HG02798 (cell line): ENCODE data around the gene NME2.

Experiments
- ATAC-seq: cut with Tn5 transposase; IDR thresholded peaks from one replicate; pipeline ENCODE4 v1.9.1; 2021; ENCODE audit warnings: mild to moderate bottlenecking; ENCODE audit not compliant: unreplicated experiment, poor library complexity

Gene NME2

DNA sequence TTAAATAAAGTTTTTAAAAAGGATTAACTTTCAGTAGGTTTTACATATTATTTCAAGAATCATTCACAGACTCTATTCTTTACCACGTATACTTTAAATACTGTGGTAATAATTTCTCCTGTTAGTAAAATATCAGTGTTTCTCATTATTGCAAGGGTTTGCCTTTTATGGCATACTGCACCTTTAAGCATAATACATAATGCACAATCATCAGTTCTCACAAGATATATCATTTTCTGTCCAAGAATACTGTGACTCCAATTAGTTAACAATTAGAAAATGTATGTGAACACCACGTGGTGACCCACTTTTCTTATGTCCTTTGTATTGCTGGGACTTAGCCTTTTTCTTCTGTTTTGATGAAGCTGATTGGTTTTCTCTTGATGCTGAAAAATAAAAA lies 25.7 kb downstream of the NME2 start:
- no peak for ATAC-seq

DNA sequence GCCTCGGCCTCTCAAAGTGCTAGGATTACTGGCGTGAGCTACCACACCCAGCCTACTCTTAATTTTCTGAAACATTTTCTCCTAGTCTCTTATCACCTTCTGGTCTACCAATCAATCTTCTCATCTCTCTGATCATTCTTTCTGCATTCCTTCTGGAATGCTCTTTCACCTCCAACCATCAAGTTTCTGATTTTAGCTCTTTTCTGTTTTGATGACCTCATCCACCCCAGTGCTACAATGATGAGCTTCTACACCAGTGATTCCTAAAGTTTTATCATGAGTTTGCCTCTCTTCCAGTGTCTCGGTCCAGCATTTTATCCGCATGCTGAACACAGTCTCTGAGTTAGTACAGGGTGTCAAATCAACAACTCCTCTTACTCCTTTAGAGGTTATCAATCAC lies 31.5 kb downstream of the NME2 start:
- no peak for ATAC-seq

DNA sequence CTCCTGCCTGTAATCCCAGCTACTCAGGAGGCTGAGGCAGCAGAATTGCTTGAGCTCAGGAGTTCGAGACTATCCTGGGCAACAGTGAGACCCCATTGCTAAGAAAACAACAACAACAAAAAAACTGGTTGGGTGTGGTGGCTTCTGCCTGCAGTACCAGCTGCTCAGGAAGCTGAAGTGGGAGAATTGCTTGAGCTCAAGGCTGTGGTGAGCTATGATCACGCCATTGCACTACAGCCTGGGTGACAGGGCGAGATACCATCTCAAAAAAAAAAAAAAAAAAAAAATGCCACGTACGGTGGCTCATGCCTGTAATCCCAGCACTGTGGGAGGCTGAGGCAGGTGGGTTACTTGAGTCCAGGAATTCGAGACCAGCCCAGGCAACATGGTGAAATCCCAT lies 34.1 kb downstream of the NME2 start:
- no peak for ATAC-seq

DNA sequence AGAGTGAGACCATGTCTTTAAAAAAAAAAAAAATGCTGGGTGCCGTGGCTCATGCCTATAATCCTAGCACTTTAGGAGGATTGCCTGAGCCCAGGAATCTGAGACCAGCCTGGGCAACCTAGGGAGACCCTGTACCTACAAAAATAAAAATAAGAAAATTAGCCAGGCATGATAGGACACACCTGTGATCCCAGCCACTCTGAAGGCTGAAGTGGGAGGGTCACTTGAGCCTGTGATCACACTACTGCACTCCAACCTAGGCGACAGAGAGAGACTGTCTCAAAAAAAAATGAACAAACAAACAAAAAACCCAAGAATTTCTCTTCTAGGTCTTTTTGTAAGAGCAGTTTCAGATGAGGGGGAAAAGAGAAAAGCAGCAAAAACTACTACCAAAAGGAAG lies 34.6 kb downstream of the NME2 start:
- no peak for ATAC-seq

DNA sequence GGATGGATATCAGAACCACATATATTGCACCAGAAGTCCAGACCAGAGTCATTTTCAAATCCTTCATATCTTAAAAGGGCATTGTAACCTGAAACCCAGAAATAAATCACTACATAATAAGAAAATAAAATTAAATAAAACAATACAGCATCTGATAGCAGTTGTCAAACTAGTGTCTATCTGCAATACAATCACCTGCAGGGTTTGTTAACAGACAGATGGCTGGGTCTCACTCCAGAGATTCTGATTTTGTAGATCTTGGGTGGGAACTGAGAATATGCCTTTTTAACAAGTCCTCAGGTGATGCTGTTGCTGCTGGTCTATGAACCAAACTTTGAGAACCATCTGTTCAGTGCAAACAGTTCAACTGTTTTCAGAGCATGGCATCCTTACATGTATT lies 37.6 kb downstream of the NME2 start:
- no peak for ATAC-seq

GRCh38 chr17:51214920-51215319 lies 48.7 kb downstream of the NME2 start:
- no peak for ATAC-seq

DNA sequence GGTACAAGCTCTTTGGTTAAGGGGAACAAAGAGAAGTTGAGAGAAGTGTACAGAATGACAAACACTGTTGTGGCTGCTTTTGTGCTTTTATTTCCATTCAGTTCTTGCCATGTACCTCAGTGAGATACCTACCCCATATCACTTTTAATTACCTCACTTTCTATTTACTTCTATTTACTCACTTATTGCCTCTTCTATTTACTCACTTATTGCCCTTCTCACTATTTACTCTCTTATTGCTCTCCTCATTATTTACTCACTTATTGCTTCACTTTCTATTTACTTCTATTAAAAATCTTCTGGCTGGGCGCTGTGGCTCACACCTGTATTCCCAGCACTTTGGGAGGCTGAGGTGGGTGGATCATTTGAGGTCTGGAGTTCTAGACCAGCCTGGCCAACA lies 51.7 kb downstream of the NME2 start:
- ATAC-seq: no peak

GRCh38 chr17:51221322-51221721 lies 55.1 kb downstream of the NME2 start:
- ATAC-seq: no peak
